ENCODE measurements around the gene TMPRSS2. TPM values are rescaled to one million over a fixed set of nuclear protein-coding genes. Genes with fewer than 3 reads are reported as not detected.

Gene TMPRSS2
- total RNA-seq (1 to 10 TPM in 3 of 7 donors, under 1 TPM in 2, not detected in 2; 0.60 to 3.0 (median 1.7) TPM), polyA plus RNA-seq (under 1 TPM in 1 of 2 donors, not detected in 1; 0.01 TPM)
- long read RNA-seq, donor 1 = 0 reads
- long read RNA-seq, donor 2 = 0 reads
- long read RNA-seq, donor 3 = 0 reads

DNA sequence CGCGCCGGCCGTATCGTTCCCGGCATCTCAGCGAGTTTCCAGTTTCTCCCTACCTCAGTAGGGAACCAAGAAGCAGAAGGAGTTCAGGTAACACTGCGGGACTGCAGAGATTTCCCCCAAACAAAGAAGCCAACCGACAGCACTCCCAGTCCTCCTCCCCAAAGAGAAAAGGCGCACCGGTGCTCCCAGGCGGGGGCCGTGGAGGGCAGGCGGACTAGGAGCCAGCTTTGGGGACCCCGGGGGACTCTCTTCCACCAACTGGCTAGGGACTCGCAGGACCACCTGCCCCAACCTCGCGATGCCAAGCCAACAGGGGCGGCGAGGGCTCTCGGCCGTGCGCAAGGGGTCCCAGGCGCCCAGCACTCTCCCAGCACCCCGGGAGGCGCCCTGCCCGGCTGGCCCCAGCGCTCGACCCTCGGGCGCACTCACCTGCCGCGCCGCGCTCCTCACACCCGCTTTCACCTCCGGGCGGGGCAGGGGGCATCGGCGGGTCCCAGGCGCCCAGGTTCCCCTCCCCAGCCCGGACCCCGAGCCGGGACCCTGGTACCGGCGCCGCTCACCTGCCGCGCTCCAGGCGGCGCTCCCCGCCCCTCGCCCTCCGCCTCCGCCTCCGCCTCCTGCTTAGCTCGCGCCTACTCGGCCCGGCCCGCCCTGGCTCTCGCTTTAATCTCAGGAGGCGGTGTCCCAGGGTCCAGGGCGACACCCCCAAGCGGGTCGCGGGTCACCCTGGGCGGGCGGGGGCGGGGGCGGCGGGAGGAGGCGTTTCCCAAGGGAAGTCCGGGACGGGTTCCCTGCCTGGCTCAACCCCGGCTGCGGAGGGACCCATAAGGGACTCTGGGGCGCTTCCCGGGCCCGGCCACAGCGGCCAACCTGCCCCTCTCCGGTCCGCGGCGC is at the start of gene TMPRSS2:
Gene TMPRSS2, minus strand, starts transcription at position 638 of the 894 bp plus-strand sequence. CDS start 10,025 bp downstream, outside the sequence.
- intact Hi-C loops (cut with DNase I) = no loop called here
- DNase-seq = no peak
- WGBS, 3 donors = 1 to 3% (median 1%) methylated on average over 63 to 85 of the region's 85 CpGs
- no peaks in the 10 kb centered on the region for H3K36me3 ChIP-seq
- peak within 1 kb of the TSS; percentile 33 for H3K4me3 ChIP-seq
- peaks cover 5% of the 10 kb centered on the region for H3K4me1 ChIP-seq (ENCODE audit: insufficient read depth)
- TF ChIP-seq, protein P1, sequence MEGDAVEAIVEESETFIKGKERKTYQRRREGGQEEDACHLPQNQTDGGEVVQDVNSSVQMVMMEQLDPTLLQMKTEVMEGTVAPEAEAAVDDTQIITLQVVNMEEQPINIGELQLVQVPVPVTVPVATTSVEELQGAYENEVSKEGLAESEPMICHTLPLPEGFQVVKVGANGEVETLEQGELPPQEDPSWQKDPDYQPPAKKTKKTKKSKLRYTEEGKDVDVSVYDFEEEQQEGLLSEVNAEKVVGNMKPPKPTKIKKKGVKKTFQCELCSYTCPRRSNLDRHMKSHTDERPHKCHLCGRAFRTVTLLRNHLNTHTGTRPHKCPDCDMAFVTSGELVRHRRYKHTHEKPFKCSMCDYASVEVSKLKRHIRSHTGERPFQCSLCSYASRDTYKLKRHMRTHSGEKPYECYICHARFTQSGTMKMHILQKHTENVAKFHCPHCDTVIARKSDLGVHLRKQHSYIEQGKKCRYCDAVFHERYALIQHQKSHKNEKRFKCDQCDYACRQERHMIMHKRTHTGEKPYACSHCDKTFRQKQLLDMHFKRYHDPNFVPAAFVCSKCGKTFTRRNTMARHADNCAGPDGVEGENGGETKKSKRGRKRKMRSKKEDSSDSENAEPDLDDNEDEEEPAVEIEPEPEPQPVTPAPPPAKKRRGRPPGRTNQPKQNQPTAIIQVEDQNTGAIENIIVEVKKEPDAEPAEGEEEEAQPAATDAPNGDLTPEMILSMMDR (IDR thresholded peaks at IDR 0.05) = no peak
- TF ChIP-seq POLR2A (IDR thresholded peaks at IDR 0.05) (no peak), EP300 (IDR thresholded peaks at IDR 0.05) (no peak)
- H3K27me3 ChIP-seq = no peaks in the 10 kb centered on the region
- no peaks in the 10 kb centered on the region for H3K9me3 ChIP-seq
- H3K27ac ChIP-seq = no peak within 1 kb of the TSS

DNA sequence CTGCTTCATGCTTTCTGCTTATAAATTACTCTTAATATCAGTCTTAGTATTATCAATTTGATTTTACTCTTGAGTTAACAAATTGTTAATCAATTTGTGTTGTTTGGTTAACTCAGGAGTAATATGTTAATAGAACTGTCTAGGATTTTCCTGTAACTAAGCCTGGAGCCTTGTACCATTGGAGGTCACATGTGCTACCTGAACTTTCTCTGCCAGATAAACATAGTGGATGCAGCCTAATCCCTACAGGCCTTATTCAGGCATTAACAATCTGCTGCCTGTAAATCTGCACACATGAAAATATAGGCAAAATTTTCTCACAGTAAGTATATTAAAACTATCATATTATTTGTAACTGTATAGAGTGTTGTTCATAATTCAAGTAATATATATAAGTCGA is 47.1 kb upstream of the TMPRSS2 start:
- DNase-seq = no peak
- Histone ChIP-seq H3K36me3 (no peaks in the 10 kb centered on the region), H3K27me3 (no peaks in the 10 kb centered on the region), H3K27ac (no peak overlapping the region), H3K4me3 (no peak overlapping the region), H3K9me3 (no peaks in the 10 kb centered on the region), H3K4me1 (ENCODE audit: insufficient read depth) (no peaks in the 10 kb centered on the region)
- WGBS, 3 donors = 87 to 91% (median 90%) methylated on average over 1 of the region's 1 CpG
- TF ChIP-seq, protein P1 (IDR thresholded peaks at IDR 0.05) = no peak
- TF ChIP-seq EP300 (IDR thresholded peaks at IDR 0.05) (no peak), POLR2A (IDR thresholded peaks at IDR 0.05) (no peak)
- intact Hi-C loops (cut with DNase I) = no loop called here

DNA sequence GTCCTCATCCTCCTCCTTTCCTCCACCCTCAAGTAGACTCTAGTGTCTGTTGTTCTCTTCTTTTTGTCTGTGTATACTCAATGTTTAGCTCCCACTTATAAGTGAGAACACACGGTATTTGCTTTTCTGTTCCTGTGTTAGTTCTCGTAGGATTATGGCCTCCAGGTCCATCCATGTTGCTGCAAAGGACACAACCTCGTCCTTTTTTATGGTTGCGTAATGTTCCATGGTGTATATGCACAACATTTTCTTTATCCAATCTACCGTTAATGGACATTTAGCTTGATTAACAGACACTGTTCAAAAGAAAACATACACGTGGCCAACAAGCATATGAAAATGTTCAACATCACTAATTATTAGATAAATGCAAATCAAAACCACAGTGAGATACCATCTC is 44.3 kb upstream of the TMPRSS2 start:
- H3K4me1 ChIP-seq (ENCODE audit: insufficient read depth) = no peaks in the 10 kb centered on the region
- no peaks in the 10 kb centered on the region for H3K9me3 ChIP-seq
- TF ChIP-seq EP300 (IDR thresholded peaks at IDR 0.05) = no peak
- TF ChIP-seq, protein P1 (IDR thresholded peaks at IDR 0.05) = no peak
- no peak for TF ChIP-seq POLR2A (IDR thresholded peaks at IDR 0.05)
- intact Hi-C loops (cut with DNase I) = no loop called here
- H3K27me3 ChIP-seq = no peaks in the 10 kb centered on the region
- H3K36me3 ChIP-seq = no peaks in the 10 kb centered on the region
- H3K4me3 ChIP-seq = no peak overlapping the region
- H3K27ac ChIP-seq = no peak overlapping the region
- DNase-seq = no peak
- WGBS, 3 donors = 80 to 84% (median 83%) methylated on average over 6 of the region's 6 CpGs

DNA sequence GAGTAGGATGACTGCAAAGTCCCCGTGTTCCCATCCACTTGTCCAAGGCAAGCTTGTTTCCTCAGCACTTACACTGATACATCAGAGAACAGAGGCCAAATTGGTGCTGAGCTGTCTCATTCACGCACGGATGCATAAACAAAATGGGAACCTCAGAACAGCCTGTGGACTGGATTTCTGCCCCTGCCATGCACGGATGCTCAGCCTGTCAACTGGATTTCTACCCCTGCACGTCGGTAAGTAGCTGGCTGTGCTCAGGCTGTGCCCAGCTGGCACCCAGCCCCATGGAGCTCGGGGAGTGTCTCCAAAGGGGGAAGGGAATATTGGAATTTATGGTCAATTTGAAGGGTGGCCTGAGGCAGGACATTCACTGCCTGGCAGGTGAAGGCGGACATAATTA is 40.8 kb upstream of the TMPRSS2 start:
- Histone ChIP-seq H3K27me3 (no peaks in the 10 kb centered on the region), H3K9me3 (no peaks in the 10 kb centered on the region), H3K27ac (no peak overlapping the region), H3K36me3 (no peaks in the 10 kb centered on the region), H3K4me3 (no peak overlapping the region), H3K4me1 (ENCODE audit: insufficient read depth) (no peaks in the 10 kb centered on the region)
- 63 to 81% (median 74%) methylated on average over 8 of the region's 8 CpGs for WGBS, 3 donors
- intact Hi-C loops (cut with DNase I) = no loop called here
- DNase-seq = no peak
- no peak for TF ChIP-seq POLR2A (IDR thresholded peaks at IDR 0.05)
- TF ChIP-seq EP300 (IDR thresholded peaks at IDR 0.05) = no peak
- TF ChIP-seq, protein P1 (IDR thresholded peaks at IDR 0.05) = no peak
